Measurements from ENCODE around the gene SEMA5A.

SEMA5A gene

GRCh38 chr5:9013147-9013546 lies 532.7 kb downstream of the SEMA5A start:
- Histone ChIP-seq H3K27ac (ENCODE audit: low read depth, low read length) (no peak overlapping the region), H3K4me3 (ENCODE audit: low read depth in 1 of 2, low read length in 2 of 2) (no peak overlapping the region), H3K36me3 (ENCODE audit: control insufficient read depth in 1 of 2, insufficient read depth in 2 of 2, low read length in 2 of 2) (no peaks in the 10 kb centered on the region), H3K9ac (ENCODE audit: low read depth in 1 of 2, low read length in 2 of 2) (no peak overlapping the region), H3K4me1 (ENCODE audit: control insufficient read depth in 1 of 2, insufficient read depth in 2 of 2, low read length in 2 of 2) (no peaks in the 10 kb centered on the region), H3K9me3 (ENCODE audit: control insufficient read depth in 1 of 2, low read length in 2 of 2) (no peaks in the 10 kb centered on the region), H3K27me3 (ENCODE audit: control insufficient read depth in 1 of 2, insufficient read depth in 2 of 2, low read length in 2 of 2) (no peaks in the 10 kb centered on the region)

GRCh38 chr5:9009931-9010651 lies 535.8 kb downstream of the SEMA5A start:
- H3K27ac ChIP-seq (ENCODE audit: low read depth, low read length): no peak overlapping the region
- H3K9ac ChIP-seq (ENCODE audit: low read depth in 1 of 2, low read length in 2 of 2): no peak overlapping the region
- H3K27me3 ChIP-seq (ENCODE audit: control insufficient read depth in 1 of 2, insufficient read depth in 2 of 2, low read length in 2 of 2): no peaks in the 10 kb centered on the region
- no peaks in the 10 kb centered on the region for H3K9me3 ChIP-seq (ENCODE audit: control insufficient read depth in 1 of 2, low read length in 2 of 2)
- H3K4me1 ChIP-seq (ENCODE audit: control insufficient read depth in 1 of 2, insufficient read depth in 2 of 2, low read length in 2 of 2): no peaks in the 10 kb centered on the region
- H3K36me3 ChIP-seq (ENCODE audit: control insufficient read depth in 1 of 2, insufficient read depth in 2 of 2, low read length in 2 of 2): no peaks in the 10 kb centered on the region
- H3K4me3 ChIP-seq (ENCODE audit: low read depth in 1 of 2, low read length in 2 of 2): no peak overlapping the region

GRCh38 chr5:8997542-8998070 lies 548.3 kb downstream of the SEMA5A start:
- H3K27me3 ChIP-seq (ENCODE audit: control insufficient read depth in 1 of 2, insufficient read depth in 2 of 2, low read length in 2 of 2): no peaks in the 10 kb centered on the region
- no peaks in the 10 kb centered on the region for H3K36me3 ChIP-seq (ENCODE audit: control insufficient read depth in 1 of 2, insufficient read depth in 2 of 2, low read length in 2 of 2)
- no peak overlapping the region for H3K27ac ChIP-seq (ENCODE audit: low read depth, low read length)
- no peaks in the 10 kb centered on the region for H3K4me1 ChIP-seq (ENCODE audit: control insufficient read depth in 1 of 2, insufficient read depth in 2 of 2, low read length in 2 of 2)
- no peaks in the 10 kb centered on the region for H3K9me3 ChIP-seq (ENCODE audit: control insufficient read depth in 1 of 2, low read length in 2 of 2)
- no peak overlapping the region for H3K4me3 ChIP-seq (ENCODE audit: low read depth in 1 of 2, low read length in 2 of 2)
- no peak overlapping the region for H3K9ac ChIP-seq (ENCODE audit: low read depth in 1 of 2, low read length in 2 of 2)

DNA sequence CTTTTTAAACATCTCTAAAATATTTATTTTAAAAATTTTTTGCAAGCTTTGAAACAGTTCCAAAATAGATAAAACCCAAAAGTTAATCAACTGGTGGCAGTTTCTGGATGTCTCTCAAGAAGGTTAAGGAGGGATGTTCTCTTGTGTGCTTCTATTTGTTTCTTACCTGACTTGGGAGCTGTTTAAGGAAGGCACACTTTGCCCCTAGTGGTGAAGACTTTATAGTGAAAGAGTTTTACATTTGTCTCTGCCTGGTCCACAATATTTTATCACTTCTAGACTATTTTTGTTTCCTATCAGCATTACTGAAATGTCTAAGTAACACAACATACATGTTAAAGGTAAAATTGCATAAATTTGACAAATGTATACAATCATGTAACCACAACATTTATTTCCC lies 552.8 kb downstream of the SEMA5A start:
- Histone ChIP-seq H3K9ac (ENCODE audit: low read depth in 1 of 2, low read length in 2 of 2) (no peak overlapping the region), H3K36me3 (ENCODE audit: control insufficient read depth in 1 of 2, insufficient read depth in 2 of 2, low read length in 2 of 2) (no peaks in the 10 kb centered on the region), H3K27me3 (ENCODE audit: control insufficient read depth in 1 of 2, insufficient read depth in 2 of 2, low read length in 2 of 2) (no peaks in the 10 kb centered on the region), H3K4me3 (ENCODE audit: low read depth in 1 of 2, low read length in 2 of 2) (no peak overlapping the region), H3K27ac (ENCODE audit: low read depth, low read length) (no peak overlapping the region), H3K9me3 (ENCODE audit: control insufficient read depth in 1 of 2, low read length in 2 of 2) (no peaks in the 10 kb centered on the region), H3K4me1 (ENCODE audit: control insufficient read depth in 1 of 2, insufficient read depth in 2 of 2, low read length in 2 of 2) (no peaks in the 10 kb centered on the region)
